ENCODE measurements around the gene HGS. TPM values are rescaled to one million over a fixed set of nuclear protein-coding genes. Genes with fewer than 3 reads are reported as not detected.

The HGS gene
- total and polyA plus RNA-seq, 2 of the 13 experiments (the other 11 are each of a cell fraction or from before 2014, with no cell fraction given), result 73.3 to 78.1 TPM

DNA sequence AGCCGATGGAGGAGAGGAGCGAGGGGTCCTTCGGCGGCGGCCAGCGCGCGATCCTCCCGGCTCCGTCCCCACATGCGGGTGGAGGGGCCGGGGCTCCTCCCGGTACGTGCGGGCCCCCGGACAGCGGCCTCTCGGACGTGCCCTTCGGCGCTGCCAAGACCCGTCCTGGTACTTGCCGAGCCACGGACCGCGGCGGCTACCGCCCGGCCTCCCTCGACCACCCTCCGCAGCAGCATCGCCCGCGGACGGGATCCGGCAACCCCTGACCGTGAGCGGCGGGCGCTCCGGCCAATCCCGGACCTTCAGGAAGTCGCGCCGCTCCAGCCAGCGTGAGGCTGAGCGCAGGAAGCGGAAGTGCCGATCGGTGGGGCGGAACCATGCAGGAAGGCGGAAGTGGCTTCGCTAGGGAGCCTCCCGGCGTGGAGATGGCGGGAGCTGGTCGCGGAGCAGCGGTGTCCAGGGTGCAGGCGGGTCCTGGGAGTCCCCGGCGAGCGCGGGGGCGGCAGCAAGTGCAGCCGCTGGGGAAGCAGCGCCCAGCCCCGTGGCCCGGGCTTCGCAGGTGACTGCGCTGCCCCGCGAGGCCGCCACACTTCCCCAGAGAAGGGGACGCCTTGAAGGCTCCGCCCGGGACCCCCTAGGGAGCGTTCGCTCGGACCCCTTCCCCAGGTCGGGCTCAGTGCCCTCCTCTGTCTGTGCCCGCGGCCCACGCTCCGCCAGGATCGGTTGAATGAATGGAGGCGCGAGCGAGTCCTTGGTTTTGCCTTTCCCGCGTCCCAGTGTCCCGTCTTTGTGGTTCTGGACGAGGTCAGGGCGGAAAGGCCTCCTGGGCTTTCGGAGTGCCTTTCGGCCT, 17.2 kb upstream of the HGS start, which contains the start of the genes CCDC137 and OXLD1 (continued):
- TF ChIP-seq, protein P1, sequence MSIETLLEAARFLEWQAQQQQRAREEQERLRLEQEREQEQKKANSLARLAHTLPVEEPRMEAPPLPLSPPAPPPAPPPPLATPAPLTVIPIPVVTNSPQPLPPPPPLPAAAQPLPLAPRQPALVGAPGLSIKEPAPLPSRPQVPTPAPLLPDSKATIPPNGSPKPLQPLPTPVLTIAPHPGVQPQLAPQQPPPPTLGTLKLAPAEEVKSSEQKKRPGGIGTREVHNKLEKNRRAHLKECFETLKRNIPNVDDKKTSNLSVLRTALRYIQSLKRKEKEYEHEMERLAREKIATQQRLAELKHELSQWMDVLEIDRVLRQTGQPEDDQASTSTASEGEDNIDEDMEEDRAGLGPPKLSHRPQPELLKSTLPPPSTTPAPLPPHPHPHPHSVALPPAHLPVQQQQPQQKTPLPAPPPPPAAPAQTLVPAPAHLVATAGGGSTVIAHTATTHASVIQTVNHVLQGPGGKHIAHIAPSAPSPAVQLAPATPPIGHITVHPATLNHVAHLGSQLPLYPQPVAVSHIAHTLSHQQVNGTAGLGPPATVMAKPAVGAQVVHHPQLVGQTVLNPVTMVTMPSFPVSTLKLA (IDR thresholded peaks at IDR 0.05), result peak; percentile 50; the same call in 1 of the 2 replicates
- TF ChIP-seq SIX1 (CRISPR knock-in tag; IDR thresholded peaks at IDR 0.05; ENCODE audit: borderline replicate concordance), result 0 out of 2 replicates have a peak, but pooled peaks have one; percentile 0
- peak; percentile 78 for TF ChIP-seq TEAD3 (CRISPR knock-in tag; optimal IDR thresholded peaks at IDR 0.05; ENCODE audit: borderline replicate concordance)
- peak; percentile 82 for TF ChIP-seq RBM39 (IDR thresholded peaks at IDR 0.05; ENCODE audit: low read depth, low read length, poor library complexity, severe bottlenecking)
- TF ChIP-seq, protein P2, sequence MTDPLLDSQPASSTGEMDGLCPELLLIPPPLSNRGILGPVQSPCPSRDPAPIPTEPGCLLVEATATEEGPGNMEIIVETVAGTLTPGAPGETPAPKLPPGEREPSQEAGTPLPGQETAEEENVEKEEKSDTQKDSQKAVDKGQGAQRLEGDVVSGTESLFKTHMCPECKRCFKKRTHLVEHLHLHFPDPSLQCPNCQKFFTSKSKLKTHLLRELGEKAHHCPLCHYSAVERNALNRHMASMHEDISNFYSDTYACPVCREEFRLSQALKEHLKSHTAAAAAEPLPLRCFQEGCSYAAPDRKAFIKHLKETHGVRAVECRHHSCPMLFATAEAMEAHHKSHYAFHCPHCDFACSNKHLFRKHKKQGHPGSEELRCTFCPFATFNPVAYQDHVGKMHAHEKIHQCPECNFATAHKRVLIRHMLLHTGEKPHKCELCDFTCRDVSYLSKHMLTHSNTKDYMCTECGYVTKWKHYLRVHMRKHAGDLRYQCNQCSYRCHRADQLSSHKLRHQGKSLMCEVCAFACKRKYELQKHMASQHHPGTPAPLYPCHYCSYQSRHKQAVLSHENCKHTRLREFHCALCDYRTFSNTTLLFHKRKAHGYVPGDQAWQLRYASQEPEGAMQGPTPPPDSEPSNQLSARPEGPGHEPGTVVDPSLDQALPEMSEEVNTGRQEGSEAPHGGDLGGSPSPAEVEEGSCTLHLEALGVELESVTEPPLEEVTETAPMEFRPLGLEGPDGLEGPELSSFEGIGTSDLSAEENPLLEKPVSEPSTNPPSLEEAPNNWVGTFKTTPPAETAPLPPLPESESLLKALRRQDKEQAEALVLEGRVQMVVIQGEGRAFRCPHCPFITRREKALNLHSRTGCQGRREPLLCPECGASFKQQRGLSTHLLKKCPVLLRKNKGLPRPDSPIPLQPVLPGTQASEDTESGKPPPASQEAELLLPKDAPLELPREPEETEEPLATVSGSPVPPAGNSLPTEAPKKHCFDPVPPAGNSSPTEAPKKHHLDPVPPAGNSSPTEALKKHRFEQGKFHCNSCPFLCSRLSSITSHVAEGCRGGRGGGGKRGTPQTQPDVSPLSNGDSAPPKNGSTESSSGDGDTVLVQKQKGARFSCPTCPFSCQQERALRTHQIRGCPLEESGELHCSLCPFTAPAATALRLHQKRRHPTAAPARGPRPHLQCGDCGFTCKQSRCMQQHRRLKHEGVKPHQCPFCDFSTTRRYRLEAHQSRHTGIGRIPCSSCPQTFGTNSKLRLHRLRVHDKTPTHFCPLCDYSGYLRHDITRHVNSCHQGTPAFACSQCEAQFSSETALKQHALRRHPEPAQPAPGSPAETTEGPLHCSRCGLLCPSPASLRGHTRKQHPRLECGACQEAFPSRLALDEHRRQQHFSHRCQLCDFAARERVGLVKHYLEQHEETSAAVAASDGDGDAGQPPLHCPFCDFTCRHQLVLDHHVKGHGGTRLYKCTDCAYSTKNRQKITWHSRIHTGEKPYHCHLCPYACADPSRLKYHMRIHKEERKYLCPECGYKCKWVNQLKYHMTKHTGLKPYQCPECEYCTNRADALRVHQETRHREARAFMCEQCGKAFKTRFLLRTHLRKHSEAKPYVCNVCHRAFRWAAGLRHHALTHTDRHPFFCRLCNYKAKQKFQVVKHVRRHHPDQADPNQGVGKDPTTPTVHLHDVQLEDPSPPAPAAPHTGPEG (CRISPR knock-in tag; IDR thresholded peaks at IDR 0.05), result no peak; the same call in 1 of the 2 replicates
- no peak; the same call in 1 of the 2 replicates for TF ChIP-seq KDM3A (CRISPR knock-in tag; IDR thresholded peaks at IDR 0.05; ENCODE audit: low read depth)
- peak; percentile 99 for TF ChIP-seq TAF1 (CRISPR knock-in tag; IDR thresholded peaks at IDR 0.05)
- no peak; the same call in 1 of the 2 replicates for TF ChIP-seq ZNF761 (CRISPR knock-in tag; conservative IDR thresholded peaks at IDR 0.05)
- peak; percentile 38; the same call in 1 of the 2 replicates for TF ChIP-seq ZNF776 (CRISPR knock-in tag; IDR thresholded peaks at IDR 0.05)
- no peak for TF ChIP-seq NR3C1 (CRISPR knock-in tag; IDR thresholded peaks at IDR 0.05)
- no peak; the same call in none of the 2 replicates for TF ChIP-seq GFI1 (CRISPR knock-in tag; IDR thresholded peaks at IDR 0.05; ENCODE audit: borderline replicate concordance)
- no peak for TF ChIP-seq ZNF781 (CRISPR knock-in tag; IDR thresholded peaks at IDR 0.05; ENCODE audit: borderline replicate concordance, not compliant biosample characterization)
- TF ChIP-seq FLYWCH1 (CRISPR knock-in tag; IDR thresholded peaks at IDR 0.05), result no peak
- peak; percentile 79; the same call in 1 of the 2 replicates for TF ChIP-seq ZNF619 (CRISPR knock-in tag; IDR thresholded peaks at IDR 0.05)
- peak; percentile 99 for TF ChIP-seq RBFOX2 (IDR thresholded peaks at IDR 0.05; ENCODE audit: low read depth, low read length)
- no peak; the same call in 1 of the 2 replicates for TF ChIP-seq RARG (CRISPR knock-in tag; IDR thresholded peaks at IDR 0.05; ENCODE audit: low read depth)
- TF ChIP-seq GLI4 (CRISPR knock-in tag; IDR thresholded peaks at IDR 0.05; ENCODE audit: borderline replicate concordance), result peak; percentile 79; the same call in 1 of the 2 replicates
- TF ChIP-seq, protein P3, sequence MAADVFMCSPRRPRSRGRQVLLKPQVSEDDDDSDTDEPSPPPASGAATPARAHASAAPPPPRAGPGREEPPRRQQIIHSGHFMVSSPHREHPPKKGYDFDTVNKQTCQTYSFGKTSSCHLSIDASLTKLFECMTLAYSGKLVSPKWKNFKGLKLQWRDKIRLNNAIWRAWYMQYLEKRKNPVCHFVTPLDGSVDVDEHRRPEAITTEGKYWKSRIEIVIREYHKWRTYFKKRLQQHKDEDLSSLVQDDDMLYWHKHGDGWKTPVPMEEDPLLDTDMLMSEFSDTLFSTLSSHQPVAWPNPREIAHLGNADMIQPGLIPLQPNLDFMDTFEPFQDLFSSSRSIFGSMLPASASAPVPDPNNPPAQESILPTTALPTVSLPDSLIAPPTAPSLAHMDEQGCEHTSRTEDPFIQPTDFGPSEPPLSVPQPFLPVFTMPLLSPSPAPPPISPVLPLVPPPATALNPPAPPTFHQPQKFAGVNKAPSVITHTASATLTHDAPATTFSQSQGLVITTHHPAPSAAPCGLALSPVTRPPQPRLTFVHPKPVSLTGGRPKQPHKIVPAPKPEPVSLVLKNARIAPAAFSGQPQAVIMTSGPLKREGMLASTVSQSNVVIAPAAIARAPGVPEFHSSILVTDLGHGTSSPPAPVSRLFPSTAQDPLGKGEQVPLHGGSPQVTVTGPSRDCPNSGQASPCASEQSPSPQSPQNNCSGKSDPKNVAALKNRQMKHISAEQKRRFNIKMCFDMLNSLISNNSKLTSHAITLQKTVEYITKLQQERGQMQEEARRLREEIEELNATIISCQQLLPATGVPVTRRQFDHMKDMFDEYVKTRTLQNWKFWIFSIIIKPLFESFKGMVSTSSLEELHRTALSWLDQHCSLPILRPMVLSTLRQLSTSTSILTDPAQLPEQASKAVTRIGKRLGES (CRISPR knock-in tag; IDR thresholded peaks at IDR 0.05; ENCODE audit: borderline replicate concordance), result 0 out of 2 replicates have a peak, but pooled peaks have one; percentile 72
